Tibial nerve (tissue), 4 donors: ENCODE results near the gene SLC9A1.

ENCODE experiments used
- EP300 ChIP-seq, 2 donors: sonication (generic); formaldehyde crosslinking; IDR thresholded peaks; one replicate each; pipeline ENCODE4 v1.6.1; 2017; ENCODE audit warnings: antibody characterized with exemption in 2 of 2, mild to moderate bottlenecking in 1 of 2
- TF ChIP-seq, protein P1 (sequence below), 5 experiments: fragments of 200-600 bp in 3 of 5; fragments of 450-650 bp in 2 of 5; sonication (generic) in 3 of 5; IDR thresholded peaks; one replicate each; pipeline ENCODE4 v1.5.1; 2016 to 2019; ENCODE audit warnings: antibody characterized with exemption in 5 of 5, mild to moderate bottlenecking in 3 of 5, moderate library complexity in 2 of 5

DNA sequence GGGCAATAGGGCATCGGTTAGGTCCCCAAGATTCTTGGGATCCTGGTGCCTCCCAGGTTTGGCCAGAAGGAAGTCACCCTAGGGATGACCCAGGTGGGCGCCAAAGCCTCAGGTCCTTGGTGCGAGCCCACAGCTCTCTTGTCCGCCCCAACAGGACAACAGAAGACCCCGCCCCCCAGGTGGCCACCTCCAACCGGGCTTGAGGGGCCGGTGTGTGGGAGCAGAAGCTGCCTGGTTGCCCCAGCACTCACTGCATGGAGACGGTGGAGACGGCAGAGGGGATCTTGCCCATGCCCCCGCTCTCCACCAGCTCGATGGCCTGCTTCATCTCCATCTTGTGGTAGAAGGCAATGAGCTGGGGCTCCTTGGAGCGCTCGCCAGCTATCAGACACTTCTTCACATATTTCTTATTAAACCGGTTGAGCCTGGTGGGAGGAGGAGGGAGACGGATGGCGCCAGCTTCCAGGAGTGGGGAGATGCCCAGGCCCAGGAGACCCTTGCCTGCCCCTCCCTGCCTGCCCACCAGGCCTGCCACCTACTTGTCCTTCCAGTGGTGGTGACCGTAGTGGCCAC is 52.7 kb downstream of the SLC9A1 start:
- TF ChIP-seq, protein P1, sequence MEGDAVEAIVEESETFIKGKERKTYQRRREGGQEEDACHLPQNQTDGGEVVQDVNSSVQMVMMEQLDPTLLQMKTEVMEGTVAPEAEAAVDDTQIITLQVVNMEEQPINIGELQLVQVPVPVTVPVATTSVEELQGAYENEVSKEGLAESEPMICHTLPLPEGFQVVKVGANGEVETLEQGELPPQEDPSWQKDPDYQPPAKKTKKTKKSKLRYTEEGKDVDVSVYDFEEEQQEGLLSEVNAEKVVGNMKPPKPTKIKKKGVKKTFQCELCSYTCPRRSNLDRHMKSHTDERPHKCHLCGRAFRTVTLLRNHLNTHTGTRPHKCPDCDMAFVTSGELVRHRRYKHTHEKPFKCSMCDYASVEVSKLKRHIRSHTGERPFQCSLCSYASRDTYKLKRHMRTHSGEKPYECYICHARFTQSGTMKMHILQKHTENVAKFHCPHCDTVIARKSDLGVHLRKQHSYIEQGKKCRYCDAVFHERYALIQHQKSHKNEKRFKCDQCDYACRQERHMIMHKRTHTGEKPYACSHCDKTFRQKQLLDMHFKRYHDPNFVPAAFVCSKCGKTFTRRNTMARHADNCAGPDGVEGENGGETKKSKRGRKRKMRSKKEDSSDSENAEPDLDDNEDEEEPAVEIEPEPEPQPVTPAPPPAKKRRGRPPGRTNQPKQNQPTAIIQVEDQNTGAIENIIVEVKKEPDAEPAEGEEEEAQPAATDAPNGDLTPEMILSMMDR (IDR thresholded peaks at IDR 0.05), result no peak
- TF ChIP-seq EP300 (IDR thresholded peaks at IDR 0.05), result no peak
